Measurements from ENCODE around the gene IQCB1. TPM values are rescaled to one million over a fixed set of nuclear protein-coding genes. Genes with fewer than 3 reads are reported as not detected.

Gene IQCB1
- polyA plus RNA-seq, 1 of the 3 experiments (the other 2 are of a cell fraction): 10.4 TPM

DNA sequence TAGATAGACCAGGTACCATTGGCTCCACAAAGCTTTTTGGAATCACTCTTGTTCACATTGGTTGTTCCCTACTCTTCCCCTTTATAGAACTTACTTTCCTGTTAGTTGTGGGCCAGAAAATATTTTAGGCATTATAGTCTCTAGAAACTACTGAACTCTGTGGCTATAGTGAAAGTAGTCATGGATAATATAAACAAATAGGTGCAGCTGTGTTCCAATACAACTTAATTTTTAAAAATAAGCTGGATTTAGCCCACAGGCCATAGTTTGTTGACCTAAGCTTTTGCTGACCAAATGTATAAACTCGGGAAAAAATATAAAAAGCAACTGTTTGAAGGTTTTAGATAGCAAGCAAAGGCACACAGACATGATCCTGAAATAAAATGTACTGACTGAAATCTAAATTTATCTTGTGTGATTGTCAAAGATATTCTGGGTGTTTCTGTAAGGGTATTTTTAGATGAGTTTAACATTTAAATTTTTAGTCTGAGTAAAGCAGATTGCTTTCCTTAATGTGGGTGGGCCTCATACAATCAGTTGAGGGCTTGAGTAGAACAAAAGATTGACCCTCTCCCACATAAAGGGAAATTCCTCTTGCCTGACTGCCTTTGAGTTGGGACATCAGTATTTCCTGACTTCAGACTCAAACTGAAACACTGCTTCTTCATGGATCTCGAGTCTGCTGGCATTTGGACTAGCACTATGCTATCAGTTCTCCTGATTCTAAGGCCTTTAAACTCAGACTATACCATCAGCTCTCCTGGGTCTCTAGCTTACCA lies 13.2 kb downstream of the IQCB1 start (continued):
- TF ChIP-seq REST (IDR thresholded peaks at IDR 0.05; ENCODE audit: low read depth, low read length): no peak
- TF ChIP-seq RFX5 (IDR thresholded peaks at IDR 0.05; ENCODE audit: low read length): no peak
- TF ChIP-seq, protein P1, sequence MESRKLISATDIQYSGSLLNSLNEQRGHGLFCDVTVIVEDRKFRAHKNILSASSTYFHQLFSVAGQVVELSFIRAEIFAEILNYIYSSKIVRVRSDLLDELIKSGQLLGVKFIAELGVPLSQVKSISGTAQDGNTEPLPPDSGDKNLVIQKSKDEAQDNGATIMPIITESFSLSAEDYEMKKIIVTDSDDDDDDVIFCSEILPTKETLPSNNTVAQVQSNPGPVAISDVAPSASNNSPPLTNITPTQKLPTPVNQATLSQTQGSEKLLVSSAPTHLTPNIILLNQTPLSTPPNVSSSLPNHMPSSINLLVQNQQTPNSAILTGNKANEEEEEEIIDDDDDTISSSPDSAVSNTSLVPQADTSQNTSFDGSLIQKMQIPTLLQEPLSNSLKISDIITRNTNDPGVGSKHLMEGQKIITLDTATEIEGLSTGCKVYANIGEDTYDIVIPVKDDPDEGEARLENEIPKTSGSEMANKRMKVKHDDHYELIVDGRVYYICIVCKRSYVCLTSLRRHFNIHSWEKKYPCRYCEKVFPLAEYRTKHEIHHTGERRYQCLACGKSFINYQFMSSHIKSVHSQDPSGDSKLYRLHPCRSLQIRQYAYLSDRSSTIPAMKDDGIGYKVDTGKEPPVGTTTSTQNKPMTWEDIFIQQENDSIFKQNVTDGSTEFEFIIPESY (IDR thresholded peaks at IDR 0.05; ENCODE audit: borderline replicate concordance, low read depth): no peak
- TF ChIP-seq USF2 (IDR thresholded peaks at IDR 0.05; ENCODE audit: borderline replicate concordance, low read depth, low read length): no peak

DNA sequence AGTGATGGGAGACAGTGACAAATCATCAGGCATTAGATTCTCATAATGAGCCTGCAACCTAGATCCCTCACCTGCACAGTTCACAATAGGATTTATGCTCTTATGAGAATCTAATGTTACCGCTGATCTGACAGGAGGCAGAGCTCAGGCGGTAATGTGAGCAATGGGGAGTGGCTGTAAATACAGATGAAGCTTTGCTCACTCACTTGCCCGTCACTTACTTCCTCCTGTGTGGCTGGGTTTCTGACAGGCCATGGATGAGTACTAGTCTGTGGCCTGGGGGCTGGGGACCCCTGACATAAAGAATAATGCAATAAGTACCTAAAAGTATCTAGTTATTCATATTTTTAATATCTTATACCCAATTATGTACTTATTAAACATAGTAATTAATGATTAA lies 15.6 kb downstream of the IQCB1 start:
- peaks cover 60 to 65% of the 10 kb centered on the region in 2 experiments for H3K36me3 ChIP-seq (replicated peaks in 1 of 2; ENCODE audit: control insufficient read depth in 1 of 2, insufficient read depth in 2 of 2, low read length in 1 of 2)
- H3K9me2 ChIP-seq: no peaks in the 10 kb centered on the region
- ChIA-PET POLR2A (no interaction called here), CTCF (interaction anchor here (1.0 kb wide), 1 partner anchor 9 kb away, joined by 3 read pairs; no protein-coding TSS in a partner anchor)
- no peak overlapping the region for H3K4me2 ChIP-seq
- no peaks in the 10 kb centered on the region for H3K4me1 ChIP-seq (ENCODE audit: control insufficient read depth in 1 of 2, insufficient read depth in 2 of 2, low read depth in 1 of 2, low read length in 1 of 2)
- no peak overlapping the region for H2AFZ ChIP-seq (ENCODE audit: low read depth)
- no peak for TF ChIP-seq JUND (IDR thresholded peaks at IDR 0.05)
- TF ChIP-seq TEAD4 (IDR thresholded peaks at IDR 0.05; ENCODE audit: borderline replicate concordance, insufficient read depth): no peak
- TF ChIP-seq RXRA (IDR thresholded peaks at IDR 0.05; ENCODE audit: borderline replicate concordance, low read depth): no peak
- TF ChIP-seq NRF1 (IDR thresholded peaks at IDR 0.05; ENCODE audit: low read depth, low read length): no peak
- TF ChIP-seq CHD2 (IDR thresholded peaks at IDR 0.05; ENCODE audit: low read length, partially characterized antibody): no peak
- TF ChIP-seq RFX5 (IDR thresholded peaks at IDR 0.05; ENCODE audit: low read length): no peak
- no peak for TF ChIP-seq GABPA (IDR thresholded peaks at IDR 0.05; ENCODE audit: low read depth)
- no peak for TF ChIP-seq CTCF (IDR thresholded peaks at IDR 0.05)
- TF ChIP-seq TCF12 (IDR thresholded peaks at IDR 0.05): no peak
- TF ChIP-seq YY1 (IDR thresholded peaks at IDR 0.05; ENCODE audit: low read depth): no peak
- H3K27me3 ChIP-seq (ENCODE audit: insufficient read depth): no peaks in the 10 kb centered on the region
- no peak overlapping the region for H3K9ac ChIP-seq
- no peaks in the 10 kb centered on the region for H3F3A ChIP-seq (replicated peaks; ENCODE audit: insufficient read depth)
- WGBS (ENCODE audit: low lambda C conversion rate): 100% methylated on average over 3 of the region's 3 CpGs
- peaks cover 24% of the 10 kb centered on the region for H3K9me3 ChIP-seq
- H3K27ac ChIP-seq (ENCODE audit: low read depth in 2 of 2, low read length in 1 of 2): no peak overlapping the region
- no peaks in the 10 kb centered on the region for H4K20me1 ChIP-seq (ENCODE audit: insufficient read depth)
- no peak for DNase-seq
- H3K4me3 ChIP-seq (ENCODE audit: low read depth in 2 of 2, low read length in 1 of 2): no peak overlapping the region
- peaks cover 37% of the 10 kb centered on the region; the same call in 1 of the 2 replicates for H3K79me2 ChIP-seq (ENCODE audit: insufficient read depth)

Data from SK-N-SH (cell line).